Measurements from ENCODE around the gene JADE1. TPM values are rescaled to one million over a fixed set of nuclear protein-coding genes. Genes with fewer than 3 reads are reported as not detected.

The JADE1 gene
- total and polyA plus RNA-seq, 2 experiments from 2014 or later, result 32.1 to 37.6 TPM

GRCh38 chr4:128880662-128881061, 71.2 kb downstream of the JADE1 start:
- peaks cover 7% of the 10 kb centered on the region; the same call in 1 of the 2 replicates for H3K36me3 ChIP-seq (ENCODE audit: low read depth)
- no peaks in the 10 kb centered on the region for H3K27me3 ChIP-seq (replicated peaks; ENCODE audit: insufficient read depth)
- H3K9me3 ChIP-seq (ENCODE audit: low read depth), result no peaks in the 10 kb centered on the region
- peaks cover 27% of the 10 kb centered on the region for H3F3A ChIP-seq (ENCODE audit: insufficient read depth)
- no peaks in the 10 kb centered on the region for H3K79me2 ChIP-seq (ENCODE audit: insufficient read depth)
- H2AFZ ChIP-seq, result no peak overlapping the region
- H3K9ac ChIP-seq, result no peak overlapping the region
- H3K9me2 ChIP-seq (ENCODE audit: insufficient read depth), result no peaks in the 10 kb centered on the region
- no peak for DNase-seq
- in situ Hi-C loops (cut with MboI), result no loop called here
- no peak for TF ChIP-seq EZH2phosphoT487 (IDR thresholded peaks at IDR 0.05; ENCODE audit: insufficient read depth, low read depth)
- TF ChIP-seq EZH2 (IDR thresholded peaks at IDR 0.05; ENCODE audit: insufficient read depth, poor library complexity, severe bottlenecking), result no peak
- H3K27ac ChIP-seq, result no peak overlapping the region
- H3K4me2 ChIP-seq (ENCODE audit: unreplicated experiment), result no peak overlapping the region
- H3K4me1 ChIP-seq (ENCODE audit: insufficient read depth), result no peaks in the 10 kb centered on the region
- H4K20me1 ChIP-seq (ENCODE audit: insufficient read depth), result no peaks in the 10 kb centered on the region
- no peak overlapping the region for H3K4me3 ChIP-seq
- WGBS, 2 experiments (ENCODE audit: low coverage in 1 of 2, low lambda C conversion rate in 2 of 2, missing lambda C conversion rate in 2 of 2), result 92 to 94% methylated on average over 4 of the region's 4 CpGs

- no peak overlapping the region for H3K4me2 ChIP-seq (ENCODE audit: unreplicated experiment)
- no peaks in the 10 kb centered on the region for H3K36me3 ChIP-seq (ENCODE audit: low read depth)
- H2AFZ ChIP-seq, result no peak overlapping the region
- no peak for DNase-seq
- no peaks in the 10 kb centered on the region for H3K9me2 ChIP-seq (ENCODE audit: insufficient read depth)
- no peaks in the 10 kb centered on the region for H3K27me3 ChIP-seq (replicated peaks; ENCODE audit: insufficient read depth)
- WGBS, 2 experiments (ENCODE audit: low coverage in 1 of 2, low lambda C conversion rate in 2 of 2, missing lambda C conversion rate in 2 of 2), result 95 to 100% methylated on average over 3 of the region's 3 CpGs
- TF ChIP-seq EZH2 (IDR thresholded peaks at IDR 0.05; ENCODE audit: insufficient read depth, poor library complexity, severe bottlenecking) (no peak), EZH2phosphoT487 (IDR thresholded peaks at IDR 0.05; ENCODE audit: insufficient read depth, low read depth) (no peak)
- H3K9ac ChIP-seq, result no peak overlapping the region
- H3K9me3 ChIP-seq (ENCODE audit: low read depth), result no peaks in the 10 kb centered on the region
- H3K4me3 ChIP-seq, result no peak overlapping the region
- no peaks in the 10 kb centered on the region for H3F3A ChIP-seq (ENCODE audit: insufficient read depth)
- no peaks in the 10 kb centered on the region for H4K20me1 ChIP-seq (ENCODE audit: insufficient read depth)
- H3K79me2 ChIP-seq (ENCODE audit: insufficient read depth), result no peaks in the 10 kb centered on the region
- no peak overlapping the region for H3K27ac ChIP-seq
- H3K4me1 ChIP-seq (ENCODE audit: insufficient read depth), result no peaks in the 10 kb centered on the region
- in situ Hi-C loops (cut with MboI), result no loop called here
Observed at GRCh38 chr4:128904821-128905220, 95.3 kb downstream of the JADE1 start.

- Histone ChIP-seq H2AFZ (no peak overlapping the region), H3K79me2 (ENCODE audit: insufficient read depth) (no peaks in the 10 kb centered on the region), H3K9me3 (ENCODE audit: low read depth) (no peaks in the 10 kb centered on the region), H4K20me1 (ENCODE audit: insufficient read depth) (no peaks in the 10 kb centered on the region), H3K4me2 (ENCODE audit: unreplicated experiment) (no peak overlapping the region), H3K9ac (no peak overlapping the region), H3K36me3 (ENCODE audit: low read depth) (no peaks in the 10 kb centered on the region), H3F3A (ENCODE audit: insufficient read depth) (no peaks in the 10 kb centered on the region), H3K9me2 (ENCODE audit: insufficient read depth) (no peaks in the 10 kb centered on the region), H3K27ac (no peak overlapping the region), H3K27me3 (replicated peaks; ENCODE audit: insufficient read depth) (no peaks in the 10 kb centered on the region), H3K4me1 (ENCODE audit: insufficient read depth) (no peaks in the 10 kb centered on the region), H3K4me3 (no peak overlapping the region)
- TF ChIP-seq EZH2 (IDR thresholded peaks at IDR 0.05; ENCODE audit: insufficient read depth, poor library complexity, severe bottlenecking), result no peak
- TF ChIP-seq EZH2phosphoT487 (IDR thresholded peaks at IDR 0.05; ENCODE audit: insufficient read depth, low read depth), result no peak
- in situ Hi-C loops (cut with MboI), result no loop called here
- 54 to 65% methylated on average over 1 of the region's 1 CpG for WGBS, 2 experiments (ENCODE audit: low coverage in 1 of 2, low lambda C conversion rate in 2 of 2, missing lambda C conversion rate in 2 of 2)
- no peak for DNase-seq
Observed at GRCh38 chr4:128906581-128906980, 97.1 kb downstream of the JADE1 start.

GRCh38 chr4:128907981-128908380, 98.5 kb downstream of the JADE1 start:
- no peak overlapping the region for H3K4me3 ChIP-seq
- H3K9me2 ChIP-seq (ENCODE audit: insufficient read depth), result no peaks in the 10 kb centered on the region
- H3K4me1 ChIP-seq (ENCODE audit: insufficient read depth), result no peaks in the 10 kb centered on the region
- in situ Hi-C loops (cut with MboI), result no loop called here
- H3K79me2 ChIP-seq (ENCODE audit: insufficient read depth), result no peaks in the 10 kb centered on the region
- no peaks in the 10 kb centered on the region for H3F3A ChIP-seq (ENCODE audit: insufficient read depth)
- peak; percentile 1 for DNase-seq
- no peak overlapping the region for H3K4me2 ChIP-seq (ENCODE audit: unreplicated experiment)
- no peak overlapping the region for H3K27ac ChIP-seq
- H4K20me1 ChIP-seq (ENCODE audit: insufficient read depth), result no peaks in the 10 kb centered on the region
- H3K9me3 ChIP-seq (ENCODE audit: low read depth), result no peaks in the 10 kb centered on the region
- WGBS, 2 experiments (ENCODE audit: low coverage in 1 of 2, low lambda C conversion rate in 2 of 2, missing lambda C conversion rate in 2 of 2), result 76 to 81% methylated on average over 2 of the region's 2 CpGs
- TF ChIP-seq EZH2phosphoT487 (IDR thresholded peaks at IDR 0.05; ENCODE audit: insufficient read depth, low read depth), result no peak
- no peak for TF ChIP-seq EZH2 (IDR thresholded peaks at IDR 0.05; ENCODE audit: insufficient read depth, poor library complexity, severe bottlenecking)
- H3K36me3 ChIP-seq (ENCODE audit: low read depth), result no peaks in the 10 kb centered on the region
- no peak overlapping the region for H2AFZ ChIP-seq
- H3K27me3 ChIP-seq (replicated peaks; ENCODE audit: insufficient read depth), result no peaks in the 10 kb centered on the region
- H3K9ac ChIP-seq, result no peak overlapping the region

- DNase-seq, result no peak
- no peaks in the 10 kb centered on the region for H3F3A ChIP-seq (ENCODE audit: insufficient read depth)
- in situ Hi-C loops (cut with MboI), result no loop called here
- TF ChIP-seq EZH2 (IDR thresholded peaks at IDR 0.05; ENCODE audit: insufficient read depth, poor library complexity, severe bottlenecking) (no peak), EZH2phosphoT487 (IDR thresholded peaks at IDR 0.05; ENCODE audit: insufficient read depth, low read depth) (no peak)
- H4K20me1 ChIP-seq (ENCODE audit: insufficient read depth), result no peaks in the 10 kb centered on the region
- H3K4me2 ChIP-seq (ENCODE audit: unreplicated experiment), result no peak overlapping the region
- H3K36me3 ChIP-seq (ENCODE audit: low read depth), result no peaks in the 10 kb centered on the region
- no peaks in the 10 kb centered on the region for H3K79me2 ChIP-seq (ENCODE audit: insufficient read depth)
- no peaks in the 10 kb centered on the region for H3K9me3 ChIP-seq (ENCODE audit: low read depth)
- no peak overlapping the region for H2AFZ ChIP-seq
- no peak overlapping the region for H3K4me3 ChIP-seq
- no peak overlapping the region for H3K27ac ChIP-seq
- no peaks in the 10 kb centered on the region for H3K4me1 ChIP-seq (ENCODE audit: insufficient read depth)
- no peaks in the 10 kb centered on the region for H3K27me3 ChIP-seq (replicated peaks; ENCODE audit: insufficient read depth)
- H3K9me2 ChIP-seq (ENCODE audit: insufficient read depth), result no peaks in the 10 kb centered on the region
- no peak overlapping the region for H3K9ac ChIP-seq
- 94% methylated on average over 5 of the region's 5 CpGs for WGBS, 2 experiments (ENCODE audit: low coverage in 1 of 2, low lambda C conversion rate in 2 of 2, missing lambda C conversion rate in 2 of 2)
Observed at GRCh38 chr4:128908735-128909134, 99.2 kb downstream of the JADE1 start.
